ENCODE measurements around the gene SWSAP1.

Gene SWSAP1

GRCh38 chr19:11408591-11408990, 34.1 kb downstream of the SWSAP1 start:
- DNase-seq (ENCODE audit: low read depth in 2 of 2, low spot score in 1 of 2), result no peak

- no peak for DNase-seq (ENCODE audit: low read depth in 2 of 2, low spot score in 1 of 2)
Observed at GRCh38 chr19:11410682-11411081, 36.2 kb downstream of the SWSAP1 start.

GRCh38 chr19:11414544-11414943, 40.1 kb downstream of the SWSAP1 start:
- no peak for DNase-seq (ENCODE audit: low read depth in 2 of 2, low spot score in 1 of 2)

- no peak for DNase-seq (ENCODE audit: low read depth in 2 of 2, low spot score in 1 of 2)
Observed at GRCh38 chr19:11416346-11417052, 42.0 kb downstream of the SWSAP1 start.

GRCh38 chr19:11418094-11418548, 43.7 kb downstream of the SWSAP1 start:
- DNase-seq (ENCODE audit: low read depth in 2 of 2, low spot score in 1 of 2), result no peak

- DNase-seq (ENCODE audit: low read depth in 2 of 2, low spot score in 1 of 2), result no peak
Observed at GRCh38 chr19:11418549-11419506, 44.4 kb downstream of the SWSAP1 start, which contains the start of gene RGL3. Gene RGL3, minus strand, starts transcription at chr19:11419314. Its CDS starts 36 bp downstream, at chr19:11419278.

GRCh38 chr19:11420429-11421370, 46.2 kb downstream of the SWSAP1 start:
- no peak for DNase-seq (ENCODE audit: low read depth in 2 of 2, low spot score in 1 of 2)

- DNase-seq (ENCODE audit: low read depth in 2 of 2, low spot score in 1 of 2), result peak in 1 of 2 donors; percentile 12
Observed at GRCh38 chr19:11421371-11422098, 47.1 kb downstream of the SWSAP1 start.

- DNase-seq (ENCODE audit: low read depth in 2 of 2, low spot score in 1 of 2), result peak in 1 of 2 donors; percentile 37
Observed at GRCh38 chr19:11422163-11423065, 47.9 kb downstream of the SWSAP1 start.

GRCh38 chr19:11423164-11423790, 48.8 kb downstream of the SWSAP1 start:
- no peak for DNase-seq (ENCODE audit: low read depth in 2 of 2, low spot score in 1 of 2)

- DNase-seq (ENCODE audit: low read depth in 2 of 2, low spot score in 1 of 2), result no peak
Observed at GRCh38 chr19:11423791-11424181, 49.3 kb downstream of the SWSAP1 start.

All from stimulated activated CD8-positive, alpha-beta memory T cell treated with anti-CD3 and anti-CD28 coated beads, Interleukin-4, amount 100 ng/mL, for 4 hours (primary cell).